ENCODE data around the gene HOXA1.

The HOXA1 gene

DNA sequence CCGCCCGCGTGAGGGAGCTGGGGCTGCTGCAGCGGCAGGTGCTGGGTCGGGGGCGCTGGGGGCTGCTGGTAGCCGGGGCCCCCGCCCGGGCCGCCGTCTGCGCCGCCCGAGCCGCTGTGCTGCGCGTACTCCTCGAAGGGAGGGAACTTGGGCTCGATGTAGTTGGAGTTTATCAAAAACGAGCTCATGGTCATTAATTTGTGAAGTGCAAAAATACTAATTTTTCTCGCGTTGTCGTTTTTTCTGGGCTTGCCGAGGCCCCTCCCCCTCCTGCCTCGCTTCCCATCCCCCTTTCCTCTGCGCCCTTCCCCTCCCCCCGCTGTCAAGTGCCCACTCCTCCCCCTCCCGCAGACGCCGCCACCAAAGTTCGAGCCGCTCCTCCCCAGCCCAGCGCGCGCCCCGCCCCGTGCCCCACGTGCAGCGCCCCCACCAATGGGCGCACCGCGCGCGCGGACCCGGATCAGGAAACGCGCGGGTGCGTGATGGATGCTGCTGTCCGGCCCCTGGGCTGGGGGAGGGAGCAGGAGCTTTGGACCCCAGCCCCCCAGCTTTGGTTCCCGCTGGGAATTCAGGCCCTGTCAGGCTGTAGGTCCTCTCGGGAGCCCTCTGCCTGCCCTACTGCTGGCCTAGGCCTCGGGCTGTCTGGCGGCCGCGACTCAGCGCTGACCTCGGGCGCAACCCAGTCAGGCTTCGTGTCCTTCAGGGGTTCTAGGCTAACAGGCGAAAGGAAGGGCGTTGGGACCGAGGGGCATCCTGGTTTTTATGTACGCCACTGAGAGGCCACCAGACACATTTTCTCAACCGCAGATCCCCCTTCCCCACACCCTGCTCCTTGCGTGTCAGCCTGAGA is 35.0 kb upstream of the HOXA1 start, which contains the start of gene HOXA4:
Gene HOXA4, minus strand, starts transcription at position 218 of the 850 bp plus-strand sequence. Its CDS starts 24 bp downstream, at position 194.
- peak; percentile 51 to 78 for DNase-seq (ENCODE audit: low read depth in 1 of 2, low spot score in 1 of 2)
- peaks cover 4% of the 10 kb centered on the region for H3K27me3 ChIP-seq (ENCODE audit: insufficient read depth, poor library complexity, severe bottlenecking)
- TF ChIP-seq, protein P1, sequence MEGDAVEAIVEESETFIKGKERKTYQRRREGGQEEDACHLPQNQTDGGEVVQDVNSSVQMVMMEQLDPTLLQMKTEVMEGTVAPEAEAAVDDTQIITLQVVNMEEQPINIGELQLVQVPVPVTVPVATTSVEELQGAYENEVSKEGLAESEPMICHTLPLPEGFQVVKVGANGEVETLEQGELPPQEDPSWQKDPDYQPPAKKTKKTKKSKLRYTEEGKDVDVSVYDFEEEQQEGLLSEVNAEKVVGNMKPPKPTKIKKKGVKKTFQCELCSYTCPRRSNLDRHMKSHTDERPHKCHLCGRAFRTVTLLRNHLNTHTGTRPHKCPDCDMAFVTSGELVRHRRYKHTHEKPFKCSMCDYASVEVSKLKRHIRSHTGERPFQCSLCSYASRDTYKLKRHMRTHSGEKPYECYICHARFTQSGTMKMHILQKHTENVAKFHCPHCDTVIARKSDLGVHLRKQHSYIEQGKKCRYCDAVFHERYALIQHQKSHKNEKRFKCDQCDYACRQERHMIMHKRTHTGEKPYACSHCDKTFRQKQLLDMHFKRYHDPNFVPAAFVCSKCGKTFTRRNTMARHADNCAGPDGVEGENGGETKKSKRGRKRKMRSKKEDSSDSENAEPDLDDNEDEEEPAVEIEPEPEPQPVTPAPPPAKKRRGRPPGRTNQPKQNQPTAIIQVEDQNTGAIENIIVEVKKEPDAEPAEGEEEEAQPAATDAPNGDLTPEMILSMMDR (IDR thresholded peaks at IDR 0.05; ENCODE audit: insufficient read depth, low read length), result no peak
- TF ChIP-seq POLR2AphosphoS5 (IDR thresholded peaks at IDR 0.05; ENCODE audit: low read depth), result peak; percentile 67
- peak within 1 kb of the TSS; percentile 50 for H3K4me3 ChIP-seq (replicated peaks; ENCODE audit: insufficient read depth, low read length)
- peak within 1 kb of the TSS; percentile 67 for H3K27ac ChIP-seq (replicated peaks)

DNA sequence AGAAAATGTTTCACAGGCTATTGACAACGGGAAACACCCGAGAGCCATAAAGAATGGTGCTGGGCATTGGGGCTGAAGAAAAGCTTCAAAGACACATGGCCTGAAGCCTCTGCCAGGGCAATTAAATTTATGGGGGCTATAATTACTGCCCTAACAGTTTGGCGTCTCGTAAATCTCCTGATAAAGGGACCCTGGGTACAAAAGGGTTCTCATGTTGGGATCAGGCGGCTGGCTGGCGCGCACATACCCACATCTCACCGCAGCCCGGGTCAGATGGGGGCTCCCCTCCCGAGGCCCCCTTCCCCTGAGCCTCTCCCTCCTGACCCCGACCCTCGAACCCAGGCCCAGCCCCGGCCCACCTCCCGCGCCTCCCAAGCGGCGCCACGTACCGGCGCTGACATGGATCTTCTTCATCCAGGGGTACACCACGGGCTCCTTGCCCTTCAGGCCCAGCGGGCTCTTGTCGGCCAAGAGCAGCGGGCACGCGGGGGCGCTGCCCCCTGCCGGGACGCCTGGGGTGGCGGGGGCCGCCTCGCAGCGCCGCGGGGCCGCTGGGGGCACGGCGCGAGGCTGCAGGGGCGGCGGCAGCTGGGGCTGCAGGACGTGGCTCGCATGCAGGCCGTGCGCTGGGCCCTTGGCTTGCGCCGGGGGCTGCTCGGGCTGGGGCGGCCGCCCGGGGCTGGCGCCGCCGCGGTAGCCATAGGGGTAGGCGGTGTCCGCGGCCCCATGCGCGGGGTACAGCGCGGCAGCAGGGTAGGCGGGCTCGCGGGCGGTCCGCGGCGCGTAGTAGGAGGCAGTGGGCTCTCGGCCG is 34.1 kb upstream of the HOXA1 start:
- no peak overlapping the region for H3K27ac ChIP-seq (replicated peaks)
- peaks cover 4% of the 10 kb centered on the region for H3K27me3 ChIP-seq (ENCODE audit: insufficient read depth, poor library complexity, severe bottlenecking)
- TF ChIP-seq SPI1 (IDR thresholded peaks at IDR 0.05; ENCODE audit: borderline replicate concordance, low read depth) (no peak), POLR2AphosphoS5 (IDR thresholded peaks at IDR 0.05; ENCODE audit: low read depth) (no peak), GABPA (IDR thresholded peaks at IDR 0.05; ENCODE audit: low read depth) (no peak)
- TF ChIP-seq, protein P1 (IDR thresholded peaks at IDR 0.05; ENCODE audit: insufficient read depth, low read length), result no peak
- TF ChIP-seq, protein P2, sequence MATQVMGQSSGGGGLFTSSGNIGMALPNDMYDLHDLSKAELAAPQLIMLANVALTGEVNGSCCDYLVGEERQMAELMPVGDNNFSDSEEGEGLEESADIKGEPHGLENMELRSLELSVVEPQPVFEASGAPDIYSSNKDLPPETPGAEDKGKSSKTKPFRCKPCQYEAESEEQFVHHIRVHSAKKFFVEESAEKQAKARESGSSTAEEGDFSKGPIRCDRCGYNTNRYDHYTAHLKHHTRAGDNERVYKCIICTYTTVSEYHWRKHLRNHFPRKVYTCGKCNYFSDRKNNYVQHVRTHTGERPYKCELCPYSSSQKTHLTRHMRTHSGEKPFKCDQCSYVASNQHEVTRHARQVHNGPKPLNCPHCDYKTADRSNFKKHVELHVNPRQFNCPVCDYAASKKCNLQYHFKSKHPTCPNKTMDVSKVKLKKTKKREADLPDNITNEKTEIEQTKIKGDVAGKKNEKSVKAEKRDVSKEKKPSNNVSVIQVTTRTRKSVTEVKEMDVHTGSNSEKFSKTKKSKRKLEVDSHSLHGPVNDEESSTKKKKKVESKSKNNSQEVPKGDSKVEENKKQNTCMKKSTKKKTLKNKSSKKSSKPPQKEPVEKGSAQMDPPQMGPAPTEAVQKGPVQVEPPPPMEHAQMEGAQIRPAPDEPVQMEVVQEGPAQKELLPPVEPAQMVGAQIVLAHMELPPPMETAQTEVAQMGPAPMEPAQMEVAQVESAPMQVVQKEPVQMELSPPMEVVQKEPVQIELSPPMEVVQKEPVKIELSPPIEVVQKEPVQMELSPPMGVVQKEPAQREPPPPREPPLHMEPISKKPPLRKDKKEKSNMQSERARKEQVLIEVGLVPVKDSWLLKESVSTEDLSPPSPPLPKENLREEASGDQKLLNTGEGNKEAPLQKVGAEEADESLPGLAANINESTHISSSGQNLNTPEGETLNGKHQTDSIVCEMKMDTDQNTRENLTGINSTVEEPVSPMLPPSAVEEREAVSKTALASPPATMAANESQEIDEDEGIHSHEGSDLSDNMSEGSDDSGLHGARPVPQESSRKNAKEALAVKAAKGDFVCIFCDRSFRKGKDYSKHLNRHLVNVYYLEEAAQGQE (IDR thresholded peaks at IDR 0.05; ENCODE audit: insufficient replicate concordance, low read depth), result no peak
- no peak for DNase-seq (ENCODE audit: low read depth in 1 of 2, low spot score in 1 of 2)
- peak overlapping the region; percentile 50 for H3K4me3 ChIP-seq (replicated peaks; ENCODE audit: insufficient read depth, low read length)

DNA sequence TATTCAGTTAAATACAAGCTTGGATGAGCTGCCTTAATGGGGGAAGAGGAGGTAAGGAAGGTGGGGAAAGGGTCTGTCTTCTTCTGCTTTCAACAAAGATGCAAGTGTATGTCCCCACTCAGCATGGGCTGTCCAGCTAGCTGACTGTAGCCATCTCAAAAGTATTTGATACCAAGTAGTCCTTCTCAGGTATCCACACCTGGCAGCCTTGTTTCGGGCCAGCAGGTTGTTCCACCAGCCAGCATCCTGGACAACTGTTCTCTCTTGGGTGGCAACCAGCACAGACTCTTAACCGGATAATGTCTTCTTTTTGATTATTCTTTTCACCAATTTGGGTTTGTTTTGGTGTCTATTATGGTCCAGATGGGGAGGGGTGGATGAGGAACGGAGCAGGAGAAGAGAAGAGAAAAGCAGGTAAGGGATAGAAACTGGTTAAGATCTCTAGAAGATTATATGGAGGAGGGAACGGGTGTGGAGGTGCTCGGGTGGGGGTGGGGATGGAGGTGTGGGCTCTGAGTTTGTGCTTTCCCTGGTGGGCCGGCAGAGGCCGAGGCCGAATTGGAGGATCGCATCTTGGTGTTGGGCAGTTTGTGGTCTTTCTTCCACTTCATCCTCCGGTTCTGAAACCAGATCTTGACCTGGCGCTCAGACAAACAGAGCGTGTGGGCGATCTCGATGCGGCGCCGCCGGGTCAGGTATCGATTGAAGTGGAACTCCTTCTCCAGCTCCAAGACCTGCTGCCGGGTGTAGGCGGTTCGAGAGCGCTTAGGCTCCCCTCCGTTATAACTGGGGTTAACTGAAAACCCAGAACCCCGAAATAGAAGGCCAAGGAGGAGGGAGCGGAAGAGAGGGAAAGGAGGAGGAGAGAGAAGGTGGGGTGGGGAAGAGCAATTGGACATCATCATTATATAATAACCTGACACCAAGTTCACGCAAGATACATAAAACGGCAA is 33.3 kb upstream of the HOXA1 start:
- Histone ChIP-seq H3K27ac (replicated peaks) (no peak overlapping the region), H3K4me3 (replicated peaks; ENCODE audit: insufficient read depth, low read length) (no peak overlapping the region), H3K27me3 (ENCODE audit: insufficient read depth, poor library complexity, severe bottlenecking) (peaks cover 4% of the 10 kb centered on the region)
- no peak for DNase-seq (ENCODE audit: low read depth in 1 of 2, low spot score in 1 of 2)
- TF ChIP-seq GABPA (IDR thresholded peaks at IDR 0.05; ENCODE audit: low read depth), result no peak
- TF ChIP-seq, protein P2 (IDR thresholded peaks at IDR 0.05; ENCODE audit: insufficient replicate concordance, low read depth), result no peak
- TF ChIP-seq, protein P1 (IDR thresholded peaks at IDR 0.05; ENCODE audit: insufficient read depth, low read length), result no peak
- TF ChIP-seq SPI1 (IDR thresholded peaks at IDR 0.05; ENCODE audit: borderline replicate concordance, low read depth), result no peak
- no peak for TF ChIP-seq POLR2AphosphoS5 (IDR thresholded peaks at IDR 0.05; ENCODE audit: low read depth)

Data from HL-60 (cell line).